GM19351 (cell line): Measurements from ENCODE around the gene IPO11.
"Not testable (repeated sequence)": the region's sequence is repeated elsewhere in the genome, so short reads cannot be mapped to it uniquely, and the experiment has no call there.

Experiments used
- ATAC-seq: cut with Tn5 transposase; IDR thresholded peaks from one replicate; pipeline ENCODE4 v1.9.1; 2021; ENCODE audit warnings: mild to moderate bottlenecking, moderate library complexity; ENCODE audit not compliant: unreplicated experiment

Gene IPO11

DNA sequence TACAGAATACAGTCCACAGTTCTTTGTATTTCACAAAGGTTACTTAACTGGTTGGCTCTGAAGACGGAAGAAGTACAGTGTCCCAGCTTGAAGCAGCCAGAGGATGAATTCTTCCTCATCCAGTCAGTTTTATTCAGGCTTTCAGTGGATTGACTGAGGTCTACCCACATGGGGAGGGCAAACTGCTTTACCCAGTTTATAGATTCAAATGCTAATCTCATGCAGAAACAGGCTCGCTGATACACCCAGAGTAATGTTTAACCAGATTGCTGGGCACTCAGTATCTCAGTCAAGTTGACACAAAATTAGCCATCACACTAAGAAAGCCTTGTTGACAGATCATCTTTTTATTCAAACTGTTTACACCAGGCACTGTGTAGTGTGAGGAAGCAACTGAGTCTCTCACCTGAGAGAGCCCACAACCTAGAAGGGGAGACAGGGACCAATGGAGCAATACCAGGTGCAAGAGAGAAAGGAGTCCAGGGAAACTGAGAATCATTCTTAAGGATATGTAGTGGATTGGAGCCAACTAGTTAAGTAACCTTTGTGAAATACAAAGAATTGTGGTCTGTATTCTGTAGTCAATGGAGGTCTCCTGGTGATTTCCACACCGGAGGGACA is 181.9 kb downstream of the IPO11 start:
- ATAC-seq = no peak

DNA sequence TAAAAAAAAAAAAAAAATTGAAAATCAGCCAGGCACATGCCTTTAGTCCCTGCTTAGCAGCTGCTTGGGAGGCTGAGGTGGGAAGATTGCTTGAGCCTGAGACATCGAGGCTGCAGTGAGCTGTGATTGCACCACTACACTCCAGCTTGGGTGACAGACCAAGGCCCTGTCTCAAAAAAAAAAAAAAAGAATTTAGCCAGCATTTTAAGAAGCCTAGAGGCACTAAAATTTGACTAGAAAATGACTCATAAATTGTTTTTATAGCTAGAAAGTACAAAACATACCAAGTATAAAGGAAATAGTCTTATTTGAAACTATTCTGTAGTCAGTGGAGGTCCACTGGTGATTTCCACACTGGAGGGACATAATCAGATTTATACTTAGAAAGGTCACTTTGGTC is 183.5 kb downstream of the IPO11 start:
- ATAC-seq = no peak

DNA sequence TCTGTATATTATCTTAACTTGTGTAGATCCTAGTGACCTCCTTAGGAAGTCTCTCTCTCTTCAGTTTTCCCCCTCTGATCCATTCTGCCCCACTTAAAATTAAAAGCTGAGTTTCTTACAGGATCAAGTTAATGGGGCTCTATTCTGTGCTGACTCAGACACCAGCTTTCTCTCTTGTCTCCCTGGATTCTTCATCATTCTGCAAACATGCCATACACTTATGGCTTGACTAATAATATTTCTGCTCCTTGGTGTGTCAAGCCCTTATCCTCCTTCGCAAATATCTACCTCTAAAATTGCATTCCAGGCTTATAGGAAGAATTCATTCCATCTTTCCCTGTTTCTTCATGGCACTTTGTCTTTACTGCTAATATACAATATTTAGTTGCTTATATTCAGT is 184.1 kb downstream of the IPO11 start:
- no peak for ATAC-seq

DNA sequence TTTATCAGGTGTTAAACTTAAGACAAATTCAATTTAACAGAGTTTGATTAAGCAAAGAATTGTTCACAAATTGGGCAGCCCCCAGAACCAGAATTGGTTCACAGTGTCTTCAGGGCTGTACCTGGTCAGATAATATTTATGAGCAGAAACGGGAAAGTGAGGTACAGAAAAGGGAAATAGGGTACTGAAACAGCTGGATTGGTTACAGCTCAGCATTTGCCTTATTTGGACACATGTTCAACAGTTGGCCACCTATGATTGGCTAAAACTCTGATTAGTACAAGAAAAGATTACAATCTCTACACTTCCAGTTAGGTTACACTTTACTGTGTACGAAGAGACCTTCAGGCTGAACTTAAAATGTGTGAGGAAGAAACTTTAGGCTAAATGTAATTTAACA is 184.8 kb downstream of the IPO11 start:
- ATAC-seq = no peak

DNA sequence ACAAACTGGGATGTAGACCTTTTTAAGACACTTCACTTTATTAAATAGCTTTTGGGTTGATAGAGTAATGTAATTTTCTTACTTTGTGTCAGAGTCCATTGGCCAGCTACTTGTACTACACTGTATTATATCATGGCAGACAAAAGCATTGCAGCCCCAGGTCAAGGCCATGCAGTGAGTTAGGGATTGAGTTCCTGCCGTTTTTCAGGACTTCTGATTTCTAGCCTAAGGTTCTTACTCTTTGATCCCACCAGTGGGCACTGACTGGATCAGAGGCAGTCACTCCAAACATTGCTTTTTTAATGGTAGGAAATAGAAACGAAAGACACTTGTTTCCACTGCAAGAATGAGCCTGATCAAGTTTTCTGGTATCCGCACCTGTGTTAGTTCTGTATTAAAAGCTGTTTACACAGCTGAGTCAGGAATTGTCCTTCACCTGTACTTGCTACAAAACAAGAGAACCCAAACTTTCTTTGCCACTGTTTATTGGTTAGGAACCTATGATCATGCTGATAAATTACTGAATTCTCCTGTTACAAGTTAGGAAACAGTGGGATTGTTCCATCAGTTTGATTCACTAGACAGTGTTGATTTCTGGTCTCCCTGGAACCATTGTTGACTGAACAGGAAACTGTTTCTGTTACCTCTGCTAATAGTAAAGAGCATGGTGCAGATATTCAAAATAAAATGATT is 188.1 kb downstream of the IPO11 start:
- no peak for ATAC-seq

DNA sequence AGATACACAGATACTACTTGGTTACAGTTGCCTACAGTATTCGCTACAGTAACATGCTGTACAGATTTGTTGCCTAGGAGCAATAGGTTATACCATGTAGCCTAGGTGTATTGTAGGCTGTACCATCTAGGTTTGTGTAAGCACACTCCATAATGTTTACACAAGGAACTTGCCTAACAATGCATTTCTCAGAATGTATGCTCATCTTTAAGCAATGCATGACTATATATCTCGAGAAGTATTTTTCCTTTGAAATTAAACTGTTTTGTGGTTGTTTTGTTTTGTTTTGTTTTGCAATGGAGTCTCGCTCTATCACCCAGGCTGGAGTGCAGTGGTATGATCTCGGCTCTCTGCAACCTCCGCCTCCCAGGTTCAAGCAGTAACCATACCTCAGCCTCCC is 191.4 kb downstream of the IPO11 start:
- no peak for ATAC-seq

DNA sequence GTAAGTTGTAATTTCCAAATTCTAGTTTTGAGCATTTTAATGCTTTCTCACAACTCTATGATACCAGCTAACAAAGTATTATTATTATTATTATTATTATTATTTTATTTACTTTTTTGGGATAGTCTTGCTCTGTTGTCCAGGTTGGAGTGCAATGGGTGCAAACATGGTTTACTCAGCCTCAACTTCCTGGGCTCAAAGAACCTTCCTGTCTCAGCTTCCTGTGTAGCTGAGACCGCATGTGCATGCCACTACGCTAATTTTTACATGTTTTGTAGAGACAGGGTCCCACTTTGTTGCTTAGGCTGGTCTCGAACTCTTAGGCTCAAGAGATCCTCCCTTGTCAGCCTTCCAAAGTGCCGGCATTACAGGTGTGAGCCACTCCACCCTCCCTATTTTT is 193.1 kb downstream of the IPO11 start:
- no peak for ATAC-seq

DNA sequence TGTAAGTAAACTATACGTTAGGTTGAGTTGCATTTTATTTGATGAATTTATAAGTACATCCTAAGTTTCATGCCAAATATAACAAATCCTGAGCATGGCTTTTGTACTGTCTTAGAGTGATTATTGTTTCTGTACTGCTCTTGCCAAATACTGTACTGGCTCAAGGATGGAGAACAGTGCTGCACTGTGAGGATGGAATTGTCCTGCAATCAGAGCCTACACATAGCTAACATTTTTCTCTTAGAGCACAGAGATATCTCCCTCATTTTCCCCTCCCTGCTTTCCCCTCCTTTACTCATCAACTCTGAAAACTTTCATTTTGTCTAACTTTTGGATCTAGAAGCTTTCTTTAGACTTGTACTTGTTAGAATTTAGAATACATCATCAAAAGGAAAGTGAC is 194.3 kb downstream of the IPO11 start:
- ATAC-seq = no peak

DNA sequence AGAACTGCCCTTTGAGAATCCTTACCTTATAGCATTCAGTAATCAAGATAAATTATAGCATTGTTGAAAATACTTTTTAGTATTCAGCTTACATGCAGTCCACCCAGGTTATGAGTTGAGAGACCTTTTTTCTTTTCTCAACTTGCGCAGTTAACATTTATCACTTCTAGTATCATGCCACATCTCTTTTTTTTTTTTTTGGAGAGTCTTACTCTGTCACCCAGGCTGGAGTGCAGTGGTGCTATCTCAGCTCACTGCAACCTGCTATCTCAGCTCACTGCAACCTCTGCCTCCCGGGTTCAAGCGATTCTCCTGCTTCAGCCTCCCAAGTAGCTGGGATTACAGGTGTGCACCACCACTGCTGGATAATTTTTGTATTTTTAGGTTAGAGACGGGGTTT is 195.1 kb downstream of the IPO11 start:
- no peak for ATAC-seq

DNA sequence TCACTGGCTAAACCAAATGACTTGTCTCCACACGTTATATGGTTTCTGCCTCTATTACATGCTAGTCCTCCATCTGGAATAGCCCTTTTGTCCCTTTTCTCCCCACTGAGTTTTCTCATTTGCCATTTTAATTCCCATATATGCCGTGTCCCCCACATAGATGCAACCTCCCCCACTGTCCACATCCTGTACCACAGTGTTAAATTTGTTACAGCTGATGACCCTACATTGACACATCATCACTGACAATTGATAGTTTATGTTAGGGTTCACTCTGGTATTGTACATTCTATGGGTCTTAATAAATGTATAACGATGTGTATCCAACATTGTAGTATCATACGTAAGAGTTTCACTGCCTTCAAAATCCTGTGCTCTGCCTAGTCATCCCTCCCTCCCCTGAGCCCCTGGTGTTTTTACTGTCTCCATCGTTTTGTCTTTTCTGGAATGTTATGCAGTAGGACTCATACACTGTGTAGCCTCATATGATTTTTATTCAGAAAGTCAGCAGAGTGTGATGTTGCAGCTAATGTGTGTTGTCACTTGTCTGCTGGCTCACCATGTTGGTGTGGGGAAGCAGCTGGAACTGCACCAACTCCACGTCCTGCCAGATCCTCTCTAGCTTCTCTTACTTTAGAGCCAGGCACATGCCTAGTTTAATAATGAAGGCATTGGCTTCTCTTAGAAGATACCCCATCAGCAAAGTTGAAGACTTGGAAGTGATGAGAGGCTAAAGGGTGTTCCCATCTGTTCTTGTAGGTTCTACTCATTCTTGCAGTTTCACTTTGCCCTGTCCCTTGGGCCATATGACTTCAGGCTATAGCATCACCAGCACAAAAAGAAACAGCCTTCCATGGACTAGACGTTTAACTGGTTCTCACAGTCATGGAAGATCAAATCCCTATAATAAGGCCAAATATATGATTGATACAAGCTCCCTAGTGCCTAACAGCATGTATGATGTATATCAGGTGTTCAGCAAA is 196.3 kb downstream of the IPO11 start:
- ATAC-seq = no peak

DNA sequence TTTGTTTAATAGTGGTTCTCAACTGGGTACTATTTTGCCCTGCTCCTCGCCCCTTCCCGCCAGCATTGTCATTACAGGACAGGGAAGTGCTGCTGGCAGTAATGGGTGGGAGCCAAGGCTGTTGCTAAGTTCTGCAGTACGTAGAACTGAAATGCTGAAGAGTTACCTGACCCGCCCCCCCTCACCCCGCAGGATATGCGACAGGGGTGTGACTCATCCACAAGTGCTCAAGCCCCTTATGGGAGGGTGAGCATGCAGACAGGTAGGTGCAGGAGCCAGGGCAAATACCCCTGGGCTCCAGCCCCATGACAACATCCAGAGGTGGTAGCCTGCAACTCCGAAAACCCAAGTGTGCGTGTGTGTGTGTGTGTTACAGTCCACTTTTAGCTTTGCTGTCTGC is 201.8 kb downstream of the IPO11 start:
- no peak for ATAC-seq

DNA sequence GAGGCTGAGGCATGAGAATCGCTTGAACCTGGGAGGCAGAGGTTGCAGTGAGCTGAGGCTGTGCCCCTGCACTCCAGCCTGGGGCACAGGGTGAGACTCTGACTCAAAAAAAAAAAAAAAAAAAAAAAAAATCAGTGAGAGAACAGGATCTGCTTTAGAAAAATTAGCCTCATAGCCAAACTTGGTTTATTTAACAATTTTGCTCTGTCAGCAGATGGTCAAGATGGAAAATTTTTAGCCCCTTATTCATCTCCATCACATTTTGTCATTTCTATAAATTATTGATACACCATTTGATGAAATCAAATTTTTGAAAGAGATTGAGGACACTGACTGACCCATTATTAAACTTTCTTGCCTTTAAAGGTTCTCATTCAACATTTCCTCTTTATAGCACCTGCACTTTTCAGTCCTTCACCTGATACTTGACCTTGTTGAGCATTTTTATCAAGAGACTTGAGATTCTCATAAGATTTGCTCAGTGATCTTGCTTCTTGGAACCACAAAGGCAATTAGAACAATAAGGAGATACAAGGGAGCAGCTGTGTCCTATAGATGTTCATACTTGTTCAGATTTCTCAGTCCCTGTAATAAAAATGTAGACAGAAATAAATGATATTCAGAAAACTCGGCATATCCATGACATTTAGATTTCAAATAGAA is 204.2 kb downstream of the IPO11 start:
- ATAC-seq = no peak

DNA sequence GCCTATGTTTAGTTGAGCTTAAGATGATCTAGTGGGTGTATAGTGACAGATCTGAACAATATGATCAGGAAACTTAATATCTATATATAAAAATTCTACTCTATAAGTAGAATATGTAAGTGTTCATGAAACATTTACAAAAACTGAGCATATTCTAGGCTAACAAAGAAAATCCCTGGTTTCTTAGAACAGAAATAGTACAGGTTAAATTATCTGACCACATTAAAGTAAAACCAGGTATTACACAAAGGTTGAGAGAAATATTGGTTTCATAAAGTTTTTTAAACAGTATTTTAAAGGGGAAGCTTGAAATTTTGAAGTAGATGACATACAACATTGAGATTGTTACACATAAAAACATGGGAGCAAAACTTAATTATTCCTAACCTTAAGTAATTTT is 205.4 kb downstream of the IPO11 start:
- no peak for ATAC-seq

DNA sequence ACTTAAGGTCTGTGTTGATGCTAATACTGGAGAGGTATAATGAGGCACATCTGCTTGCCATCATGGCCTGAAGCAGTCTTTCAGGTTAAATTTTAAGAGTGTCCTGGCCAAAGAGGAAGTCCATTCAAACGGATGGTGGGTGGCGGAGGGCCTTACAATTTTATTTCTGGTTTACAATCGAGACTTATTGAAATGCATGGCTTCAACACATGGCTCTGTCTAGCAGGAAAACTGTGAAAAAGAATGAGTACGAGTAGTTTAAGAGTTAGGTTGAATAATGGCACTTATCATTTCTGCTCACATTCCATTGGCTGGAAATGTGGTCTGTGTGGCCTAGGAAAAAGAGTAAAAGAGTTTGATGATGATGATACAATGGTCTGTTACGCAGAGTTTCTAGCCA is 208.2 kb downstream of the IPO11 start:
- no peak for ATAC-seq

DNA sequence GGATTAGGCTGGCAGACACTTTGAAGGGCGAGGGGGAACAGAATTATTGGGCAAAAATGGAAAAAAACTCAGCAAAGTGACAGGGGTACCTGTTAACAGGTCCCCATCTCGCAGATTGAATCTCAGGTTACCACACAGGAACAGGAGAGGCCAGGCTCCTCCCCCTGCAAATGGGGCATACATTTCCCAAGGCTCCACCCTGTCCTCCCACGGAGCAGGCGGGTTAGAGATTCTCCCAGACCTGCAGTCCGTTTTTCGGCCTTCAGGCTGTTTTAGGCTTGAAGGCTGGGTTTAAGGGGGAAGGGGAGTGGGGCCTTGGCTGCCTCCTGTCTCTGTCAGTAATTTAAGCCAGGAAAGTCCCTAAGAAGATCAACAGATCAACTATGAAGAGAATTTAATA is 208.7 kb downstream of the IPO11 start:
- no peak for ATAC-seq

DNA sequence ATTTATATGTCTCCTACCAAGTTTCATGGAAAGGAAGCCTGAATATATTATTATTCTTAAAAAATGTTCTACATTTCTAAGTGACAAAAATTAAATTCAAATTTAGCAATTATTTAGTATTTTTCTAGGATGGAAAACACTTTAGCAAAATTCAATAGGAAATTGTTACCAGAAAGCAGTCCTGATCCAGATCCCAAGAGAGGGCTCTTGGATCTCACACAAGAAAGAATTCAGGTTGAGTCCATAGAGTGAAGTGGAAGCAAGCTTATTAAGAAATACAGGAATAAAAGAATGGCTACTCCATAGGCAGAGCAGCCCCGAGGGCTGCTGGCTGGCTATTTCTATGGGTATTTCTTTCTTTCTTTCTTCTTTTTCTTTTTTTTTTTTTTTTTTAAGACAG is 210.7 kb downstream of the IPO11 start:
- ATAC-seq = no peak

DNA sequence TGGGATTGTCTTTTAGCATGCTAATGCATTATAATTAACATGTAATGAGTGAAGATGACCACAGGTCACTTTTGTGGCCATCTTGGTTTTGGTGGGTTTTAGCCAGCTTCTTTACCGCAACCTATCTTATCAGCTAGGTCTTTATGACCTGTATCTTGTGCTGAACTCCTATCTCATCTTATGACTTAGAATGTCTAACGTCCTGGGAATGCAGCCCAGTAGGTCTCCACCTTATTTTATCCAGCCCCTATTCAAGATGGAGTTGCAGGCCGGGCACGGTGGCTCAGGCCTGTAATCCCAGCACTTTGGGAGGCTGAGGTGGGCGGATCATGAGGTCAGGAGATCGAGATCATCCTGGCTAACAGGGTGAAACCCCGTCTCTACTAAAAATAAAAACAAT is 211.9 kb downstream of the IPO11 start:
- not testable (repeated sequence) for ATAC-seq

DNA sequence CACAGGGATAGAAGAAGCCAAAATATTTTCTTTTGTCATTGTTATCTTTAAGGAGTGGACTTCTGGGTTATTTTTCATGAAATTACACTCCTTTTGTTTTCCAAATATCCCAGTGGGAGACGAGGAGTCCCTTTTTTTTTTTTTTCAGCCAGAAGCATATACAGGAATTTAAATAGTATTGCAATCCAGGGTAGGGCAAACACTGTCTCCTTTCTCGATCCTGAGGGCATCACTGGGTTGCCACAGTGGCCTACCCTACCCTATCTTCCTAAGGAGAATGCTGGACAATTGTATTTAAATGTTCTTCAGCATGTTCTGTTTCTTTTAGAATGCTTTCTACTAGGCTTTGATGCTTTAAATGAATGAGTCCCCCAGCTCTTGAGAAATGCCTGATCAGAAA is 214.0 kb downstream of the IPO11 start:
- ATAC-seq = no peak

DNA sequence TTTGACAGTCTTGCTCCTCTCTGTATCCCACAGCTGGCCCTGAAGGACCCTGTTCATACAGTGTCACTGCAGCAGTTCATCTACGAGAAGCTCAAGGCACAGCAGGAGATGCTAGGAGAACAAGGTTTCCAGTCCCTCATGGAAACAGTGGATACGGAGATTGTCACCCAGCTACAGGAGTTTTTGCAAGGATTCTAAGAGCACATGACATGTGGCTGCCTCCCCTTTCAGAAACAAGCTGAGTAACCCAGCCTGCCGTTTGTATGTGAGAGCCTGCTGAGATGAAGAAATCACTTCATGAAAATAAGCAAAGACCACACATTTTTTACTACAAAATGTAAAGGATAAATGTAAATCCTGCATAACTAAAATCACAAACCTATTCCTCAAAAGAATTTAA is 214.6 kb downstream of the IPO11 start:
- ATAC-seq = no peak

DNA sequence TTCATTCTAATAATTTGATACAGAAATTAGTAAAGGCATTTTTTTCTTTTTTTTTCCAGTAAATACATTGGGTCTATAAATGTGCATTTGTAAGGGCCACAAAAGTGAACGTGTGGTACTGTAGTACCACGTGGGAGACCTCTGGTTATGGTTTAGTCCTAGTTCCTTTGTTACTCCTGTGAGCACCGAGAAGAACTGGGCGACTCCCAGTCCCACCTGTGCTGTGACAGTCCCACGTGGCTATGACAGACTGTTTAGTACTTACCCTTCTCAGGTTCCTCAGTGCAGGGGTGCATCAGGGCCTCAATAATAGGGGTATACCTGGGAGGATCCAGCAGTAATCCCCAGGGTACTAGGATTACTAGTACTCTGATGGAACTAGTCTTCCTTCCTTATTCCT is 215.3 kb downstream of the IPO11 start:
- no peak for ATAC-seq

DNA sequence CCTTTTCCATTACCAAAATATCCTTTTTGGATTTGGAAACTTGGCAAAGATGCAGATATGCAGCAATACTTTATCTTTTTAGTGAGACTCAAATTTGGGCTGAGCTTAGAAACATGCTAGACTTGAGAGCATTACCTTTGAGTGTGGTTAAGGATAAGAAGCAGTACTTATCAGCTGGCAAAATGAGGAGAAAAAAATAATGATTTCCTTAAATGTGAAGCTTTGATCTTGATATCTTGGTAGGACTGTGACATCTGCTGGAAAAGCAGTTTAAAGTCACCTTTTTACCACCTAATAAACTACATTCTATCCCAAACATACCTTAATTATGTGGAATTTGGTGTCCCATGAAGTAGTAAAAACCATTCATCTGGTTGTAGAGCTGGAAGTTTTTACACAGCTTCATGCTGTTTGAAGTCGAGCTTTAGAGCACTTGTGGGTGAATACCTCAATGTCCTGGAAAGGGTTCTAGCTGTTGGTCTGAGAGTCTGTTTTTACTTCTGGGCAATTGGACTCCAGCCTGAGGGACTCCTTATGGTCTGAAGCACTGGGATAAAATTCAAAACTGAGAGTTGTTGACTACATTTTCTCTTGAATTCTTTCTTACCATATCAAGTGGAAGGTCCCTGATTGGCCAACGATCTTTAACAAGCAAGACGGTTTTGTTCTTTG is 219.5 kb downstream of the IPO11 start:
- ATAC-seq = no peak
